ENCODE data around the gene SIGLECL1.
"Not testable (repeated sequence)": the region's sequence is repeated elsewhere in the genome, so short reads cannot be mapped to it uniquely, and the experiment has no call there.

The SIGLECL1 gene

DNA sequence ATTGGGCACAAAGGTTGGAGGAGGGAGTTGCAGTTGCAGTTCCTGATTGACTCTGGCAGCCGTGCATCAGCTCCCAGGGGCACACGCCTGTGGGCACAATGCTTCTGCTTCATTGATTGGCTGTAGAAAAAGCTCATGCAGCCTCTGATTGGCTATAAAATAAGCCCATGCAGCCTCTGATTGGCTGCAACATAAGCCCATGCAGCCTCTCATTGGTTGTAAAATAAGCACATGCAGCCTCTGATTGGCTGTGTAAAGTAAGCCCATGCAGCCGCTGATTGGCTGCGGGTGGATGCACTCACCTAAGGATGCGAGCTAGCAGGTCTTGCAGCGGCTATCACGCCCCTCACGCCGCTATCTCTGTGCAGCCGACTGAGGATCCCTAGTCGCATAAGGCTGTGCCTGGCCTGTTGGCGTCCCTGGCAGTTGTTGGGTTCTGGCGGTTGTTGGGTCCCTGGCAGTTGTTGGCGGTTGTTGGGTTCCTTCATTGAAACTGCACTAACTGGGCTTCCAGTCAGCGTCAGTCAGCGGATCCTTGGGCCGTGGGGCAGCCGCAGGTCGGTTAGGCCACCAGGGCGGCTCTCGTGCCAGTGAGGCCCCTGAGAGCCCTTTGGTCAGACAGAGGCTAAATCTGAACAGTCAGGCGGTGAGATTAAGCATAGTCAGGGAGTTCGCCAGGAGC lies at the start of gene SIGLECL1:
TSS of gene SIGLECL1 (plus strand) at position 295 of the 682 bp plus-strand sequence. CDS start 12,993 bp downstream, outside the sequence.
- no peak for DNase-seq

DNA sequence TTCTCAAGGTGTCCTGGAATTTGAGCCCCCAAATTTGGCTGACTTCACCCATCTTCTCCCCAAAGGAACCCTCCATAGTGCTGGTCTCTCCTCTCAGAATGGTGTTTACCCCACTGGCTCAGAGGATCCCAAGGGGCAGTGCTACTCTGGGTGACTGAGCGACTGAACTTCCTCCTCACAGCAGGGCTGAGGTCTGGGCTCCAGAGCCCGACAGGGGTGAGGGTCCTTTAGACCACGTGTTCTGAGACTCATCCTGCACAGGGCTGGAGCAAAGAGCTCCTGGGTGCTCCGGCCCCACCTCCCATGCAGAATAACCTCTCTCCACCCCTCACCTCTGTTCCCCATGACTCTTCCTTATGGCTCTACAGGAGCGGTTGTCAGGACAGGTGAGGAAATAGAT lies 49.2 kb upstream of the SIGLECL1 start:
- no peak for DNase-seq

DNA sequence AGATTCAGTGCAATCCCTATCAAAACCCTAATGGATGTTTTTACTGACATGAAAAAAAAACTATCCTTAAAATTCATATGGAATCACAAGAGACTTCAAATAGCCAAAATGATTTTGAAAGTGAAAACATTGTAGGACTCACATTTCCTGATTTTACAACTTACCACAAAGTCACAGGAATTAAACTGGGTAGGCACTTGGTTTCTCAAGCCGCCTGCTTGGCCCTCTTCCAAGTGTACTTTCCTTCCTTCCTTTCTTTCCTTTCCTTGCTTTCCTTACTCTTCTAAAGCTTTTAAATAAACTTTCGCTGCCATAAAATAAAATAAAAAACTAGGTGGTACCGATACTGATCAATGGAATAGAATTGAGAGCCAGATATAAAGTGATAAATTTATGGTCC lies 47.0 kb upstream of the SIGLECL1 start:
- DNase-seq = no peak

DNA sequence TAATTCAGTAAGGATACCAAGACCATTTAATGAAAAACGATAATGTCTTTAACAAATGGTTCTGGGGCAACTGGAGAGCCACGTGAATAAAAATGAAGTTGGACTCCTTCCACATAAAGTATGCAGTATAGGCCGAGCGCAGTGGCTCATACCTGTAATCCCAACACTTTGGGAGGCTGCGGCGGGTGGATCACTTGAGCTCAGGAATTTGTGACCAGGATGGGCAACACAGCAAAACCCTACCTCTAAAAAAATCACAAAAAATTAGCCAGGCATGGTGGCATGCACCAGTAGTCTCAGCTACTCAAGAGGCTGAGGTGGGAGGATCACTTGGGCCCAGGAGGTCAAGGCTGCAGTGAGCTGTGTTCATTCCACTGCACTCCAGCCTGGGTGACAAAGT lies 46.6 kb upstream of the SIGLECL1 start:
- DNase-seq = no peak

DNA sequence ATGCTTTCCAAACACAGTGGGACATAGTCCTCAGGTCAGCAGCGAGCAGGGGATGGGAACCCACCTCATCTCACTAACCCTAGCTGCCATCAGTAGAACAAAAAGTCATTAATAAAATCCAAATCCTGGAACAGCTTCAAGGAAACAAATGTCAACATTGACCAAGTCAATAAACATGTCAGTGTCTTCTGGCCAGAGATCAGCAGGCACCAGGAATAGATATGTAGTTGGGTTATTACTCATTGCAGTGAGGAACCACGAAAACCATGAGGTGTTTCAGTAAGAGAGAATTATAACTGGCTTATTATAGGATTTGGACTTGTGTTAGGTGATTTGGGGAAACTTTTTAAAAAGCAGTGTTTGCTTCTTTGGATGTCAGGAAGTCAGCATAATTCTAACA lies 43.1 kb upstream of the SIGLECL1 start:
- DNase-seq = no peak

DNA sequence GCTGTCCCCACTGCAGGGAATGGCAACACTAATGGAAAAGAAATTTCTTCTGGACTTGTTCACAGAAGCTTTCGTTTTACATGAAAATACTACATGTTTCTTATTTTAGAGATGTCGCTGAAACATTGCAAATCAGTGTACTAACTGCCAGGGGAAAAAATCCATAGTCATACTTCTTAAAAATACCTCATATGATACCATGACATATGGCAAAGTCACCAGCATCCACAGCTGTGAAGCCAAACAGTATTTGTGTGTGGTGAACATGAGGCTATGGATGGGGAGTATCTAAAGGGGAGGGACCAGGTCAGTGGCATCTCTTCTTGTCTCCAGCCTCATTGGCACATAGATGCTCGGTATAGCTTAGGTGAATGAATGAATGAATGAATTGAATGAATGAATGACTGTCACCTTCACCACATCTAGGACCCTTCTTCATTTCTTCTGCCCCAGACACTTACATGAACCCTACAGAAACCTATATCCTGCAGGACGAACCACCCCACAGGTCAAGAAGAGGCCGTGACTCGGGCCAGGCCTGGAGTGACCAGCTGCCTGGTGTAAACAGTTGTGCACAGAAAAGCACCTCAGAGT lies 40.6 kb upstream of the SIGLECL1 start:
- no peak for DNase-seq

DNA sequence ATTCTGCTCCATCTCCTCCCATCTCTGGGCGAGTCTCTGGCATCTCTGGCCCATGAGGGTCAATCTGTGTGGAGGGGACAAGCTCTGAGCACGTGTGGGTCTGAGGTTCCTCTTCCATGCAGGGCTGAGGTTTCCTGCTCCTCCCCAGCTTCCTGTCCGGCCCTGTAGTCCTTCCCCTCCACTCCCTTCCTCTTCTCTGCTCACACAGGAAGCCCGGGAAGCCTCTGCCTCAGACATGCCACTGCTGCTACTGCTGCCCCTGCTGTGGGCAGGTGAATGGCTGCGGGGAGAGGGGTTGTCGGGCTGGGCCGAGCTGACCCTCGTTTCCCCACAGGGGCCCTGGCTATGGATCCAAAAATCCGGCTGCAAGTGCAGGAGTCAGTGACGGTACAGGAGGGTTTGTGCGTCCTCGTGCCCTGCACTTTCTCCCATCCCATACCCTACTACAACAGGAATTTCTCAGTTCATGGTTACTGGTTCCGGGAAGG lies 40.0 kb upstream of the SIGLECL1 start:
- DNase-seq = not testable (repeated sequence)

DNA sequence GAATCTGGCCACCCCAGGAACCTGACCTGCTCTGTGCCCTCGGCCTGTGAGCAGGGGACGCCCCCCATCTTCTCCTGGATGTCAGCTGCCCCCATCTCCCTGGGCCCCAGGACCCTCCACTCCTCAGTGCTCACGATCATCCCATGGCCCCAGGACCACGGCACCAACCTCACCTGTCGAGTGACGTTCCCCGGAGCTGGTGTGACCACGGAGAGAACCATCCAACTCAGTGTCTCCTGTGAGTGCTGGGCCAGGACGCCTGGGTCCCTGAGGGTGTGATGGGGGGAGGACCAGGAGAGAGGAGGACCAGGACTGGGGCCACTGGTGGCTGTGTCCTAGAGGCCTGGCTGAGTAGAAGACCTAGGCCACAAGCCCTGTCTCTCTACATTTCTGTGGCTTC lies 39.0 kb upstream of the SIGLECL1 start:
- DNase-seq = no peak

DNA sequence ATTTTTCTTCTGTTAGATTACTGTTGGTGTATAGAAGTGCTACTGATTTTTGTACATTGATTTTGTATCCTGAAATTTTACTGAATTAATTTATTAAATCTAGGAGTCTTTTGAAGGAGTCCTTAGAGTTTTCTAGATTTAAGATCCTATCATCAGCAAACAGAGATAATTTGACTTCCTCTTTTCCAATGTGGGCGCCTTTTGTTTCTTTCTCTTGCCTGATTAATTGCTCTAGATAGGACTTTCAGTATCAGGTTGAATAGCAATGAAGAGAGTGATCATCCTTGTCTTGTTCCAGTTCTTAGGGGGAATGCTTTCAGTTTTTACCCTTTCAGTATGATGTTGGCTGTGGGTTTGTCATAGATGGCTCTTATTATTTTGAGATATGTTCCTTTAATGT lies 31.6 kb upstream of the SIGLECL1 start:
- no peak for DNase-seq

DNA sequence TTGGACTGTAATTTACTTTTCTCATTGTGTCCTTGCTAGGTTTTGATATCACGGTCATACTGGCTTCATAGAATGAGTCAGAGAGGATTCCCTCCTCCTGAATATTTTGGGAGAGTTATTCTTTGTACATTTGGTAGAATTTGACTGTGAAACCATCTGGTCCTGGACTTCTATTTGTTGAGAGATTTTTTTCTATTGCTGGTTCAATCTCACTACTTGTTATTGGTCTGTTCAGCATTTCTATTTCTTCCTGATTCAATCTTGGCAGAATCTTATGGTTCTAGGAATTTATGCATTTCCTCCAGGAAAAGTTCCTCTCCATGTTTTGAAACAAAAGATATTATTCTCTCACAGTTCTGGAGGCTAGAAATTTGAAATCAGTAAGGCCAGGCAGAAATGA lies 30.9 kb upstream of the SIGLECL1 start:
- DNase-seq = no peak

DNA sequence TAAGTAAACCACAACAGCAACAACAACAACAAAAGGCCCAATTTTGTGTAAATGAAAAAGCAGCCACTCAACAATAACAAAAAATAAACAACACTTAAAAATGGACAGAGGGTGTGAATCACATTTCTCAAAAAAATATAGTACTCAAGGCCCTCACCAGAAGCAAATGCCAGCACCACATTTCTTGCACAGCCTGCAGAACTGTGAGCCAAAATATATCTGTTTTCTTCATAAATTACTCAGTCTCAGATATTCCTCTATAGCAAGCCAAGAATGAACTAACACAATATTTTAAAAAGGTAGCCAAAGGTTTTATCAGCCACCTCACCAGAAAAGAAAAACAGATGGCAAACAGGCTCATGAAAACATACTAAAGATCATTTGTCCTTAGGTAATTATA lies 29.9 kb upstream of the SIGLECL1 start:
- DNase-seq = no peak

DNA sequence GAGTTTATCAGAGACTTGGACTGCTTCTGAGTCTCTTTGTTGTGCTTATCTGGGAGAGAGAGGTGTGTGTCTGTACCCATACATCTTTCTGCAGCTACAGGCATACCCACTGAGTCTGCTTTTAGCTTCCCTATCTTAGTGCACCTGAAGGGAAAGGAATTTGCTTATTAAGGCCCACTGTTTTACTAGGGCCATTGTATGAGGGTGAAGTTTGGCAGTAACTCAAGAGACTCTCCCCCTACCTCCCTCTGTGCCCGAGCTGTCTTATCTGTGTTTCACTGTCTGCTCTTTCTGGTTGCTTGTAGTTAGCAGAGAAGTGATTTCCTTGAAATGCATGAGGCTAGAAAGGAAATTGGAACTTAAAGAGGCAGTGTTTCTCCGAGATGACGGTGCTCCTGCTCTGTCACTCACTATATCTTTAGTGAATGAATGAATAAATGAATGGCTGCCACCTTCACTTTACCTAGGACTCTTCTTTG lies 26.7 kb upstream of the SIGLECL1 start:
- no peak for DNase-seq

DNA sequence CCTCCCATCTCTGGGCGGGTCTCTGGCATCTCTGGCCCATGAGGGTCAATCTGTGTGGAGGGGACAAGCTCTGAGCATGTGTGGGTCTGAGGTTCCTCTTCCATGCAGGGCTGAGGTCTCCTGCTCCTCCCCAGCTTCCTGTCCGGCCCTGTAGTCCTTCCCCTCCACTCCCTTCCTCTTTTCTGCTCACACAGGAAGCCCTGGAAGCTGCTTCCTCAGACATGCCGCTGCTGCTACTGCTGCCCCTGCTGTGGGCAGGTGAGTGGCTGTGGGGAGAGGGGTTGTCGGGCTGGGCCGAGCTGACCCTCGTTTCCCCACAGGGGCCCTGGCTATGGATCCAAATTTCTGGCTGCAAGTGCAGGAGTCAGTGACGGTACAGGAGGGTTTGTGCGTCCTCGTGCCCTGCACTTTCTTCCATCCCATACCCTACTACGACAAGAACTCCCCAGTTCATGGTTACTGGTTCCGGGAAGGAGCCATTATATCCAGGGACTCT lies 25.9 kb upstream of the SIGLECL1 start, which contains the start of gene CD33:
TSS of gene CD33 (plus strand) at position 183 of the 496 bp plus-strand sequence. CDS start at position 222, 39 bp downstream.
- not testable (repeated sequence) for DNase-seq

DNA sequence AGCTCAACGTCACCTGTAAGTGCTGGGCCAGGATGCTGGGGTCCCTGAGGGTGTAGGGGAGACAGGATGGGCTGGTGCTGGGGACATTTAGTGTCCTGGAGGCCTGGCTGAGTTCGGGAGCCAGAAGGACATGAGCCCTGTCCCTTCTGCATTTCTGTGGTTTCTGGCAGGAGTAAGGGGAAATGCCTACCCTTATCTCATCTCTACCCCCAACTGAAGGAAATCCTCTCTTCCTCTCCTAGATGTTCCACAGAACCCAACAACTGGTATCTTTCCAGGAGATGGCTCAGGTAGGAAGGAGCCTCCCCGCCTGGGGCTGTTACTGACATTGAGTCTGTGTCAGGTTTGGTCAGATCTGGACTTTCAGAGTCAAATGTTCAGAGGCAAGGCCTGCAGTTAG lies 24.8 kb upstream of the SIGLECL1 start:
- no peak for DNase-seq

DNA sequence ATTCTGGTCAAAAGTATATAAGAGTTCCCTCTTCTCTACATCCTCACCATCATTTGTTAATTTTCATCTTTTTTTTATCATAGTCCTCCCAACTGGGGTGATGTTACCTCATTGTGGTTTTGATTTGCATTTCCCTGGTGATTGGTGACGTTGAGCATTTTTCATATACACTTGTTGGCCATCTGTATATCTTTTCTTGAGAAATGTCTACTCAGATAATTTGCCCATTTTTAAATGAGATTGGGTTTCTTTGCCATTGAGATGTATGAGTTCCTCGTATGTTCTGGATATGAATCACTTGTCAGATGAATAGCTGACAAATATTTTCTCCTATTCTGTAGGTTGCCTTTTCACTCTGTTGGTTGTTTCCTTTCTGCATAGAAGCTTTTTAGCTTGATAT lies 23.6 kb upstream of the SIGLECL1 start:
- no peak for DNase-seq

DNA sequence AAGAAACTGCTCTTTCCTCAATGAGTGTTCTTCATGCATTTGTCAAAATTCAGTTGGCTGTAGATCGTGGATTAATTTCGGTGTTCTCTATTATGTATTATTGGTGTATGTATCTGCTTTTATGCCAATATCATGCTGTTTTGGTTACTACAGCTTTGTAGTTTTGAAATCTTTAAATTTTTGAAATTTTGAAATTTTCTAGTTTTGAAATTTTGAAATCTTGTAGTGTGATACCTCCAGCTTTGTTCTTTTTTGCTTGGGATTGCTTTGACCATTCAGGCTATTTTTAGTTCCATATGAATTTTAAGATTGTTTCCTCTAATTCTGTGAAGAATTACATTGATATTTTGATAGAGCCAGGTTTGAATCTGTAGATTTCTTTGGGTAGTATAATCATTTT lies 22.9 kb upstream of the SIGLECL1 start:
- DNase-seq = no peak

DNA sequence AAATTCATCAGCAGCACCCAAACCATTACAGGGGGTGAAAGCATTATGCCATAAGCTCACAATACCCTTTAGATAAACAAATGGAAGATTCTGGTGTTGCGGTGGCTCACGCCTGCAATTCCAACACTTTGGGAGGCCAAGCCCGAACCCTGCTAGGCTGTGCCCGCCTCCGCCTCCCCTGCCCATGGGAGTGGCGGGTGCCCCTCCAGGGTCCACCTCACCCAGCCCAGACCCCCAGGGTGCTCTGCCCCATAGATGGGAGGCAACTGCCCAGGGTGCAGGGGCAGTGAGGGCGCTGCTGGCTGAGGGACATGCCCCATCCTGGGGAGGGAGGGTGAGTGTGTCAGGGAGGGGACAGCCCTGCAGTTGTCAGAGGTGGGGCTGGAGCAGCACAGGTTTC lies 10.0 kb upstream of the SIGLECL1 start:
- no peak for DNase-seq

DNA sequence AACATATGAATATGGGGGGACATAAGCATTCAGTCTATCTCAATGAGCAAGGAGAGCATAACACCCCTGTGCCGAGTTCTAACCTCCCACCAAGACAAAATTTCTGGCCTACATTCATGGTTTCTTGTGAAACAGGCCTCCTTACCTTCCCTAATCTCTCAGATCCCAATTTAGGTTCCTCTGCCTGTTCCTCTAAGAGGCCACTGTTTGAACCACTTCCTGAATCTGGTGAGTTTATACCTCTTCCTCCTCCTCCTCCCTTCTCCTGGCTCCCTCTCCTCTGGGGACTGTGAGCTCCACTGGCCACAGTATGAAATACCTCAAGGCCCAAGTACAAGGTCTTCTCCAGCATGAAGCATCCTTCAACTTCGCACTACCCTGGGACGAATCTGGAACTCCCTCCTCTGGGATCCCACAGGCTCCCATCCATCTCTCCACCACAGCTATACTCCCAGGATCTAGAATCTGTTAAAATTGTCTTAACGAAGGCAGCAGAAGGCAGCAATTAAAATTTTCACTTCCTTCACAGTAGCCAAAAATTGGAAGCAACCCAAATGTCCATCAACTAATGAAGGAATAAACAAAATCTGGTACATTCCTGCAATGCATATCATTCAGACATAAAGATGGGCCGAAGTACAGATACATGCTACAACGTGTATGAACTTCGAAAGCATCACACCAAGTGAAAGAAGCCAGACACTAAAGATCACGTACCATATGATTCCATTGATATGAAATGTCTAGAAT lies 7.8 kb upstream of the SIGLECL1 start:
- no peak for DNase-seq

DNA sequence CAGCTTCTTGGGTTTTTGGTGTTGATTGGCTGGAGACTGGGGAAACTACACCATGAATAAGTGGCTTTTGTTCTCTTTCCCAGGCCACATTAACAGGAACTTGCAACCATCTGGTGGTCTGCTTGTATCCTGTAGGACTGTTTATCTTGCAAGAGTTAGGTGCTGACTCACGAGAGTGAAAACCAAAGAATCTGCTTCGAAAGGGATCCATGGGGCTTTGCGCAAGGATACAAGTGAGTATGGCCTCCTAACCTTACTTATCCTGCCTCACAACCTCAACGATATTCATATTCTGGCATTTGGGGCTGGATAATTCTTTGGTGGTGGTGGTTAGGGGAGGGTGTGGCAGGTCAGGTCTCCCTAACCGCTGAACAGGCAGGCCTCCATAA lies 4.7 kb upstream of the SIGLECL1 start:
- no peak for DNase-seq

DNA sequence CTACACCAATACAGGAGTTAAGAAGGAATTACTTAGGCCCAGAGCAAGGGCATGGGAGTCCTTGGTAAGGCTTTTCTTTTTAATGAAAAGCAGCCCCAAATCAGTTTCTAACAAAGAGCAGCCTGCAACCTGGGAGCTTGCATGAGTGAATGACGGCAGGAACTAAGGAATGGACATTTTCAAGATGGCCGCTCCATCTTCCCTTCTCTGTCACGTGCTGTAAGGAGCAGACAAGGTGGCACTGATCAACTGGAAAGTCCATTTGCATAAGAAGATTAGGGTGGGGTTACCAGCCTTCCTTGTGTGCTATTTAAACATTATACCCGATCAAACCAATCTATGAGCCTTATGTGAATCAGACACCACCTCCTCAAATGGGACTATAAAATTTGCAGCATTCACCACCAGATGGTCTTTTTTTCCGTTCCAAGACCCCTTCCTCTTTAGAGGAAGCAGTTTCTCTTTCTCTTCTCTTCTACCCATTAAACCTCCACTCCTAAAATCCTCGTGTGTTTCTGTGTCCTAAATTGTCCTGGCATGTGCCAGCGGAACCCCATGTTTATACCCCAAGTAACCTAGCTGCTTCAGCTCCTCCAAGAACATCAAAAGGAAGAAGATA lies 2.8 kb upstream of the SIGLECL1 start:
- DNase-seq = no peak

DNA sequence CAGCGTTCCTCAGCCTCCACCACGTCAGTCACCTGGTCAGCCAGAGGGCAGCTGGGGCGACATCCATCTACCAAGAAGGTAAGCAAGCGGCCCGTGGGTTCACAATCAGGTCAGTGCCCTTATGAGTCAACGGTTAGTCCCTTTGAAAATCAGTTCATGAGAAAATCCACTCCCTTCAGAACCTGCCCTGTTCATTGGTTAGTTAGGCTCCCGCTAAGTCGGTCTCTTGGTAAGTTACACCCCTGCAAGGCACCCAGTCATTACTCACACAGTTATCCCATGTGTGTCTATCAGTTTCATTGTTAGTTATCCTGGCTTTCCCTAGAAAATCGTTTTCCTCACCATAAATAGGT lies 564 bp downstream of the SIGLECL1 start:
- DNase-seq = no peak

DNA sequence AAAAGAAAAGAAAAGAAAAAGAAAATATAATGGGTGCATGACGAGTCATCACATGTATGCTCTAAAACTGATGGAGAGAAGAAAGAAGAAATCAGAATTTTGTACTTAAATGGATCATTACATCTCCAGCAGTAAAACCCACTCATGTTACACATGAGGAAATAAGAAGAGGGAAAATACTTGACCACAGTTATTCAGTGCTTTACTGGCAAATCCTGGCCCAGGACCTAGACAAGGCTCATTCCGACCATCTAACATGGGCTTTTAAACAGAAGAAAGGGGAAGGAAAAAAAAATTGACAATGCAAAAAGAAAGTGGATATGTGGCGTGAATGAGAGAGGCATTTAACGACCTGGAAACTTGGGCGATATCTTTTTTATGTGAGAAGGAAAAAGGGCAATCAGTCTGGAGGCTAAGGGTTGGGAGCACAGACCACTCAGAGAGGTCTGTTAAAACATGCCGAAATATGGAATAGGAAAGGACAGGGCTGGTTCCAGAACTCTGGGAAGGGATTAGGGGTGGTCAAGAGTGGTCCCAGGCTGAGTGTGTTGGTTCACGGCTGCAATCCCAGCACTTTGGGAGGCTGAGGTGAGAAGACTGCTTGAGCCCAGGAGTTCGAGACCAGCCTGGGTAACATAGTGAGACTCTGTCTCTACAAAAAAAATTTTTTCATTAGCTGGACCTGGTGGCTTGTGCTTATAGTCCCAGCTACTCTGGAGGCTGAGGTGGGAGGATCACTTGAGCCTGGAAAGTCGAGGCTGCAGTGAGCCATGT lies 1.6 kb downstream of the SIGLECL1 start:
- no peak for DNase-seq

All from stimulated activated CD4-positive, alpha-beta T cell treated with anti-CD3 and anti-CD28 coated beads, Interleukin-4, amount 100 ng/mL, for 4 hours (primary cell).